ENCODE data around the gene ADAMTS3. TPM values are rescaled to one million over a fixed set of nuclear protein-coding genes. Genes with fewer than 3 reads are reported as not detected.
A peak's percentile ranks its signal among the peaks of the same experiment; 100 is the strongest.

Gene ADAMTS3
- total RNA-seq, 2 donors from 2014 or later, result 5.8 to 13.0 TPM

- no peak for DNase-seq
- Histone ChIP-seq H3K4me1 (ENCODE audit: control insufficient read depth, insufficient read depth, low read length) (no peaks in the 10 kb centered on the region), H3K9ac (ENCODE audit: extremely low read depth, low read length, poor library complexity, severe bottlenecking) (no peak overlapping the region), H3K4me3 (ENCODE audit: low read length) (no peak overlapping the region), H3K27me3 (ENCODE audit: control insufficient read depth, insufficient read depth, low read length, poor library complexity, severe bottlenecking) (no peaks in the 10 kb centered on the region), H3K9me3 (ENCODE audit: control insufficient read depth, low read length) (no peaks in the 10 kb centered on the region), H3K36me3 (ENCODE audit: control insufficient read depth, insufficient read depth, low read length) (no peaks in the 10 kb centered on the region), H3K27ac (ENCODE audit: low read depth, low read length) (no peak overlapping the region)
- Mint-ChIP-seq H3K27ac (no peak overlapping the region), H3K4me3 (no peak overlapping the region), H3K4me1 (no peaks in the 10 kb centered on the region), H3K36me3 (ENCODE audit: low read depth) (no peaks in the 10 kb centered on the region), H3K9me3 (no peaks in the 10 kb centered on the region), H3K27me3 (ENCODE audit: insufficient read depth) (no peaks in the 10 kb centered on the region)
- TF ChIP-seq CTCF (conservative IDR thresholded peaks at IDR 0.05), result no peak
Measured at GRCh38 chr4:72344418-72344817, 224.6 kb downstream of the ADAMTS3 start.

- no peaks in the 10 kb centered on the region for H3K9me3 ChIP-seq (ENCODE audit: control insufficient read depth, low read length)
- H3K27ac ChIP-seq (ENCODE audit: low read depth, low read length), result no peak overlapping the region
- H3K4me3 ChIP-seq (ENCODE audit: low read length), result no peak overlapping the region
- Mint-ChIP-seq H3K27ac (no peak overlapping the region), H3K9me3 (no peaks in the 10 kb centered on the region), H3K4me1 (no peaks in the 10 kb centered on the region), H3K27me3 (ENCODE audit: insufficient read depth) (no peaks in the 10 kb centered on the region), H3K36me3 (ENCODE audit: low read depth) (no peaks in the 10 kb centered on the region), H3K4me3 (no peak overlapping the region)
- H3K27me3 ChIP-seq (ENCODE audit: control insufficient read depth, insufficient read depth, low read length, poor library complexity, severe bottlenecking), result no peaks in the 10 kb centered on the region
- no peak for TF ChIP-seq CTCF (conservative IDR thresholded peaks at IDR 0.05)
- H3K36me3 ChIP-seq (ENCODE audit: control insufficient read depth, insufficient read depth, low read length), result no peaks in the 10 kb centered on the region
- no peak overlapping the region for H3K9ac ChIP-seq (ENCODE audit: extremely low read depth, low read length, poor library complexity, severe bottlenecking)
- DNase-seq, result no peak
- H3K4me1 ChIP-seq (ENCODE audit: control insufficient read depth, insufficient read depth, low read length), result no peaks in the 10 kb centered on the region
- WGBS, 2 experiments (ENCODE audit: insufficient coverage in 1 of 2, insufficient read length in 1 of 2), result 81% methylated on average over 2 of the region's 2 CpGs; no CpG with 5 or more reads in 1 of the 2 experiments
Measured at GRCh38 chr4:72341432-72341820, 227.6 kb downstream of the ADAMTS3 start.

GRCh38 chr4:72340803-72341431 lies 228.1 kb downstream of the ADAMTS3 start:
- no peak overlapping the region for H3K4me3 ChIP-seq (ENCODE audit: low read length)
- H3K9ac ChIP-seq (ENCODE audit: extremely low read depth, low read length, poor library complexity, severe bottlenecking), result no peak overlapping the region
- Mint-ChIP-seq H3K36me3 (ENCODE audit: low read depth) (no peaks in the 10 kb centered on the region), H3K4me3 (no peak overlapping the region), H3K9me3 (no peaks in the 10 kb centered on the region), H3K4me1 (no peaks in the 10 kb centered on the region), H3K27me3 (ENCODE audit: insufficient read depth) (no peaks in the 10 kb centered on the region), H3K27ac (no peak overlapping the region)
- no peak for DNase-seq
- no peaks in the 10 kb centered on the region for H3K4me1 ChIP-seq (ENCODE audit: control insufficient read depth, insufficient read depth, low read length)
- peak; percentile 58 for TF ChIP-seq CTCF (conservative IDR thresholded peaks at IDR 0.05)
- no peaks in the 10 kb centered on the region for H3K9me3 ChIP-seq (ENCODE audit: control insufficient read depth, low read length)
- 82 to 86% methylated on average over 1 of the region's 1 CpG for WGBS, 2 experiments (ENCODE audit: insufficient coverage in 1 of 2, insufficient read length in 1 of 2)
- H3K27me3 ChIP-seq (ENCODE audit: control insufficient read depth, insufficient read depth, low read length, poor library complexity, severe bottlenecking), result no peaks in the 10 kb centered on the region
- H3K27ac ChIP-seq (ENCODE audit: low read depth, low read length), result no peak overlapping the region
- H3K36me3 ChIP-seq (ENCODE audit: control insufficient read depth, insufficient read depth, low read length), result no peaks in the 10 kb centered on the region
